ENCODE measurements around the gene TAB2.

DNA sequence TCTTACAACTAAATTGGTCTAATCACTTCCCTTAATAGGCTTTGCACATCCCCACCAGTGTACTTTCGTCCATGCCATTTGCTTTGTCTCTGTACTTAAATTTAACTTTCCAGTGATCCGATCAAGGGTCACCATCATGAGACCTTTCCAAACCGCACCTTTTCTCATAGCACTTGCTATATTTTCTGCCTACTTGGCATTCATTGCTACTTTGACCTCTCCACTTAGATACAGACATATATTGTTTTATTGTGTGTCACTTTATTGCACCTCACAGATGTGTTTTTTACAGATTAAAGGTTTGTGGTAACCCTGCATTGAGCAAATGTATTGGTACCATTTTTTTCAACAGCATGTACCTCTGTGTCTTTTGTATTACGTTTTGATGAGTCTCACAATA lies 97.3 kb downstream of the TAB2 start:
- TF ChIP-seq GATA3 (IDR thresholded peaks at IDR 0.05; ENCODE audit: low read depth, low read length) (no peak), GATA2 (IDR thresholded peaks at IDR 0.05; ENCODE audit: low read depth, low read length) (no peak)

All from SH-SY5Y (cell line).